DMS153 treated with DMSO at 0.1 percent for 48 hours (cell line): ENCODE measurements around the gene USP46.

ENCODE experiments used
- DNase-seq: peaks from one replicate; lab custom pipeline; 2025; ENCODE audit not compliant: unreplicated experiment; lab: John Stamatoyannopoulos, UW

USP46 gene

GRCh38 chr4:52622564-52622963 lies 36.5 kb downstream of the USP46 start:
- no peak for DNase-seq

- DNase-seq = no peak
Measured at GRCh38 chr4:52621567-52621966, 37.5 kb downstream of the USP46 start.

GRCh38 chr4:52619591-52619931 lies 39.5 kb downstream of the USP46 start:
- no peak for DNase-seq

- no peak for DNase-seq
Measured at GRCh38 chr4:52618795-52619590, 40.1 kb downstream of the USP46 start.

- DNase-seq = no peak
Measured at GRCh38 chr4:52617336-52618020, 41.6 kb downstream of the USP46 start.

GRCh38 chr4:52614241-52614640 lies 44.9 kb downstream of the USP46 start:
- DNase-seq = no peak

- DNase-seq = no peak
Measured at GRCh38 chr4:52612341-52612740, 46.8 kb downstream of the USP46 start.

- no peak for DNase-seq
Measured at GRCh38 chr4:52611030-52611555, 48.0 kb downstream of the USP46 start.

GRCh38 chr4:52606726-52607125 lies 52.4 kb downstream of the USP46 start:
- DNase-seq = no peak

GRCh38 chr4:52606040-52606439 lies 53.1 kb downstream of the USP46 start:
- no peak for DNase-seq

GRCh38 chr4:52604215-52604614 lies 54.9 kb downstream of the USP46 start:
- DNase-seq = no peak

GRCh38 chr4:52600275-52600674 lies 58.8 kb downstream of the USP46 start:
- DNase-seq = no peak

- DNase-seq = no peak
Measured at GRCh38 chr4:52595001-52595400, 64.1 kb downstream of the USP46 start.

- no peak for DNase-seq
Measured at GRCh38 chr4:52592287-52592686, 66.8 kb downstream of the USP46 start.

- DNase-seq = no peak
Measured at GRCh38 chr4:52588771-52589591, 70.1 kb downstream of the USP46 start.

- DNase-seq = no peak
Measured at GRCh38 chr4:52588097-52588496, 71.0 kb downstream of the USP46 start.

GRCh38 chr4:52586069-52586468 lies 73.0 kb downstream of the USP46 start:
- no peak for DNase-seq

- DNase-seq = no peak
Measured at GRCh38 chr4:52585379-52585778, 73.7 kb downstream of the USP46 start.

- DNase-seq = no peak
Measured at GRCh38 chr4:52579602-52580272, 79.4 kb downstream of the USP46 start.

- DNase-seq = no peak
Measured at GRCh38 chr4:52578951-52579350, 80.2 kb downstream of the USP46 start.

- DNase-seq = no peak
Measured at GRCh38 chr4:52577624-52577962, 81.5 kb downstream of the USP46 start.
